ENCODE measurements around the gene XKR3.
"Not testable (repeated sequence)": the region's sequence is repeated elsewhere in the genome, so short reads cannot be mapped to it uniquely, and the experiment has no call there.

DNA sequence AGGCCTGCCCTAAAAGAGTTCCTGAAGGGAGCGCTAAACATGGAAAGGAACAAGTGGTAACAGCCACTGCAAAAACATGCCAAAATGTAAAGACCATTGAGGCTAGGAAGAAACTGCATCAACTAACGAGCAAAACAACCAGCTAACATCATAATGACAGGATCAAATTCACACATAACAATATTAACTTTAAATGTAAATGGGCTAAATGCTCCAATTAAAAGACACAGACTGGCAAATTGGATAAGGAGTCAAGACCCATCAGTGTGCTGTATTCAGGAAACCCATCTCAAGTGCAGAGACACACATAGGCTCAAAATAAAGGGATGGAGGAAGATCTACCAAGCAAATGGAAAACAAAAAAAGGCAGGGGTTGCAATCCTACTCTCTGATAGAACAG is 57.3 kb downstream of the XKR3 start:
- TF ChIP-seq, protein P1, sequence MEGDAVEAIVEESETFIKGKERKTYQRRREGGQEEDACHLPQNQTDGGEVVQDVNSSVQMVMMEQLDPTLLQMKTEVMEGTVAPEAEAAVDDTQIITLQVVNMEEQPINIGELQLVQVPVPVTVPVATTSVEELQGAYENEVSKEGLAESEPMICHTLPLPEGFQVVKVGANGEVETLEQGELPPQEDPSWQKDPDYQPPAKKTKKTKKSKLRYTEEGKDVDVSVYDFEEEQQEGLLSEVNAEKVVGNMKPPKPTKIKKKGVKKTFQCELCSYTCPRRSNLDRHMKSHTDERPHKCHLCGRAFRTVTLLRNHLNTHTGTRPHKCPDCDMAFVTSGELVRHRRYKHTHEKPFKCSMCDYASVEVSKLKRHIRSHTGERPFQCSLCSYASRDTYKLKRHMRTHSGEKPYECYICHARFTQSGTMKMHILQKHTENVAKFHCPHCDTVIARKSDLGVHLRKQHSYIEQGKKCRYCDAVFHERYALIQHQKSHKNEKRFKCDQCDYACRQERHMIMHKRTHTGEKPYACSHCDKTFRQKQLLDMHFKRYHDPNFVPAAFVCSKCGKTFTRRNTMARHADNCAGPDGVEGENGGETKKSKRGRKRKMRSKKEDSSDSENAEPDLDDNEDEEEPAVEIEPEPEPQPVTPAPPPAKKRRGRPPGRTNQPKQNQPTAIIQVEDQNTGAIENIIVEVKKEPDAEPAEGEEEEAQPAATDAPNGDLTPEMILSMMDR (IDR thresholded peaks at IDR 0.05; ENCODE audit: low read depth, low read length), result not testable (repeated sequence)
- not testable (repeated sequence) for TF ChIP-seq POLR2A (IDR thresholded peaks at IDR 0.05; ENCODE audit: extremely low read depth, insufficient read length); MYC (IDR thresholded peaks at IDR 0.05; ENCODE audit: low read depth, low read length)
